Stimulated activated CD4-positive, alpha-beta T cell treated with anti-CD3 and anti-CD28 coated beads, Interleukin-1b, Interleukin-23, amount 100 ng/mL, for 4 hours (primary cell): ENCODE data around the gene PGLYRP4.
A peak's percentile ranks its signal among the peaks of the same experiment; 100 is the strongest.
"Not testable (repeated sequence)": the region's sequence is repeated elsewhere in the genome, so short reads cannot be mapped to it uniquely, and the experiment has no call there.

Experiments used
- DNase-seq, 2 donors: peaks; one replicate each; pipeline ENCODE4 v3.0.0-alpha.2; 2020; ENCODE audit warnings: low read depth in 2 of 2

The PGLYRP4 gene

GRCh38 chr1:153356392-153357075 lies 7.9 kb upstream of the PGLYRP4 start:
- no peak for DNase-seq

DNA sequence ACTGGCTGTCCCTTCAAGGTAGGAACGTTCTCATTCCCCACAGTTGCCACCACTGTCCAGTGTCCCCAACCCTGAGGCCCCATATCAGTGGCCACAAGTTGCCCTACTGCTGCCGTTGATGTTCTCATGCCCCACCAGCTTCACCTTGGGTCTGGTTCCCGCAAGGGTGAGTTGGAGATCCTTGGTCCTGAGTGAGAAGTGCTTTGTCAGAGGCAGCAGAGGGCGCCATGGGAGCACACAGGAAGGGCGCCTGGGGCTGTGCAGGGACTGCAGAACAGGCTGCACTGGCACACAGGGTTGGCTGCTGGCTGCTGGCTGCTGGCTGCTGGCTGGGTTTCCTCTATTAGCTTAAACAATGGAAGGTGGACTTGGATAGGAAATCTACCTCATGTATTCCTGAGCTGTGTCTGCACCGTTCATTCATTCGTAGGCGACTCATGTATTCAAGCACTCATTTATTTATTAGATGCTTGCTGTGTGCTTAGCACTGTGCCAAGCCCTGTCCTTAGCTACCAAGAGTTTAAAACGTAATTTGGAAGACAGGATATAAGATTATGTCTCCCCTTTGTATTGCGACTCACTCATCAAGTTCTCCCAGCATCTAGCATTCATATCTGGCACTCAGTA lies 6.9 kb upstream of the PGLYRP4 start:
- DNase-seq: peak in 1 of 2 donors; percentile 18

DNA sequence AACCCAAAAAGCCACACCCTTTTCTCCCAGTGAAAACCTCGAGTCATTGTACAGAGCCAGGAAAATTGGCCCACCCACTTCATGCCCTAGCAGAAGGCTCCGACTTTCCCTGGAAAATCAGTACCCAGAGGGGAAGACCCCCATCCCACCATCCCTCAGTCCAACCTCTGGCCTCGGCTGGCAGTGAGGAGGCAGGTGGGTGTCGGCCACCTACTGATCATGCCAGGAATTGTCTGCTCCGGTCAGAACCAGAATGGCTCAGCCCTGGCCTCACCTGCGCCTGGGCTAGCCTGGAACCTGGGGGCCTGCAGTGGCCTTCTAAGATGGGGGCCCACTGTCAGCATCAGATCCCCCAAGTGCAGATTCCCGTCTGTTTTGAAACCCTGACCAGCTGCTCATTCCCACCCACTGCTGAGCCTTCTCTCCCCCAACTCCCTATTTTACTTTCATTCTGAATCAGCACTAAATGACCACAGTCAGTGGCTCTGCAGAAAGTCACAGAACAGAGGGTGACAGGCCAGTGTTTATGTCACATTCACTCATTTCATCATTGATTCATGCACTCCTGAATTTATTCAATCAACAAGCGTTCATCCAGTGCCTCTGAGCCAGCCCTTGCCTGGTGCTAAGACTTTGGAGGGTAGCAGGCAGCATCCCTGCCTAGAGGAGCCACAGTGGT lies 6.0 kb upstream of the PGLYRP4 start:
- DNase-seq: no peak

DNA sequence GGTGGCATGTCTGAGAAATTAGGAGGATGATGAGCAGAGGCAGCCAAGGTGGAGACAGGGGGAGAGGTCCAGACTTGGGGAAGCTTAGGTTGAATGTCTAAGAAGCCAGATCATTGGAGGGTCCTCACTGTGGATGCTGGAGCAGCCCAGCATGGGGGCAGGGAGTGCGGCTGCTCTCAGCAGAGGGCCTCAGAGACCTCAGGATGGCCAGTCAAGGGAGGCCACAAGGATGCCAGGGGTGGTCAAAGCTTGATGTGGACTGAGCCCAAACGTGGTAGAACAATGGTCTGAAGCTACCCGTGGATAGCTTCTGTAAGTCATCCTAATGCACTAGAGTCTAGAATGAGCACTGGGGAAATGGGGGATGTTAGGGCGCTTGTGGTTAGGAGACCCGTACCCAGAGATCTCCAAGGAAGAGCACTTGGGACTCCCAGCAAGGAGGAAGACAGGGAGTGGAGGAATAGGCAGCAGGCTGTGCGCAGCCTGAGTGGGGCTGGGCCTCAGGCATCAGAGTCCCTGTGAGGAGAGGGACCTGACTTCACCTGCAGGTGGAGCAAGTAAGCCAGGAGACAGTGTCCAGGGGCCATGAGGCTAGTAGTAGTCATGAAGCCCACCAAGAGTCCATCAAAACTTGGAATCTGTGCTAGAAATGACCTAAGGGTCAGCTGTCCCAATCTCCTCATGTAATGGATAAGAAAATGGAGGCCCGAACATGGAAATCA lies 4.7 kb upstream of the PGLYRP4 start:
- no peak for DNase-seq

GRCh38 chr1:153352523-153352922 lies 3.9 kb upstream of the PGLYRP4 start:
- DNase-seq: peak; percentile 46 to 51

DNA sequence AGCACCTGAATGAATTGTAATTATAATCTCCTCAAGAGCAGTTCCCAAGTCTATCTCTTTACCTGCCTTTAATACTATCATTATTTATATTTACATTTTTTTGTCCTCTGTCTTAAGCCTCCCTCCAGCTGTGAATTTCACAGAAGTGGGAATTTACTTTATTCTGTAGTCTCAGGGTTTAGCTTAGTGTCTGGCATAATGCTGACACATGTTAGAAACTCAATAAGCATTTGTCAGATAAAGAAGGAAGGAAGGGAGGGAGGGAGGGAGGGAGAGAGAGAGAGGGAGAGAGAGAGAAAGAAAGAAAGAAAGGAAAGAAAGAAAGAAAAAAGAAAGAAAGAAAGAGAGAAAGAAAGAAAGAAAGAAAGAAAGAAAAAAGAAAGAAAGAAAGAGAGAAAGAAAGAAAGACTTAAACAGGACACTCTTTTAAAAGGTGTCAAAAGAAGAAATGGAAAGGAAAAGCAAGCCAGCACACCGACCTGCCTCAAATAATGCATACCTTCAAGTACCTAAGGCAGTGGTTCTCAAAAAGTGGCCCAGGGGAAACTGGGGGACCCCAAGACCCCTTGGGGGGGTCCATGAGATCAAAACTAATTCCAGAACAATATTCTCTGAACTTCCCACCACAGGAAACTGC lies 1.8 kb upstream of the PGLYRP4 start:
- DNase-seq: no peak

GRCh38 chr1:153349363-153350320 lies 1.0 kb upstream of the PGLYRP4 start:
- no peak for DNase-seq

GRCh38 chr1:153347856-153348255 lies 785 bp downstream of the PGLYRP4 start:
- DNase-seq: no peak

GRCh38 chr1:153347049-153347448 lies 1.6 kb downstream of the PGLYRP4 start:
- DNase-seq: not testable (repeated sequence)

- no peak for DNase-seq
Measured at GRCh38 chr1:153346077-153346723, 2.4 kb downstream of the PGLYRP4 start.

DNA sequence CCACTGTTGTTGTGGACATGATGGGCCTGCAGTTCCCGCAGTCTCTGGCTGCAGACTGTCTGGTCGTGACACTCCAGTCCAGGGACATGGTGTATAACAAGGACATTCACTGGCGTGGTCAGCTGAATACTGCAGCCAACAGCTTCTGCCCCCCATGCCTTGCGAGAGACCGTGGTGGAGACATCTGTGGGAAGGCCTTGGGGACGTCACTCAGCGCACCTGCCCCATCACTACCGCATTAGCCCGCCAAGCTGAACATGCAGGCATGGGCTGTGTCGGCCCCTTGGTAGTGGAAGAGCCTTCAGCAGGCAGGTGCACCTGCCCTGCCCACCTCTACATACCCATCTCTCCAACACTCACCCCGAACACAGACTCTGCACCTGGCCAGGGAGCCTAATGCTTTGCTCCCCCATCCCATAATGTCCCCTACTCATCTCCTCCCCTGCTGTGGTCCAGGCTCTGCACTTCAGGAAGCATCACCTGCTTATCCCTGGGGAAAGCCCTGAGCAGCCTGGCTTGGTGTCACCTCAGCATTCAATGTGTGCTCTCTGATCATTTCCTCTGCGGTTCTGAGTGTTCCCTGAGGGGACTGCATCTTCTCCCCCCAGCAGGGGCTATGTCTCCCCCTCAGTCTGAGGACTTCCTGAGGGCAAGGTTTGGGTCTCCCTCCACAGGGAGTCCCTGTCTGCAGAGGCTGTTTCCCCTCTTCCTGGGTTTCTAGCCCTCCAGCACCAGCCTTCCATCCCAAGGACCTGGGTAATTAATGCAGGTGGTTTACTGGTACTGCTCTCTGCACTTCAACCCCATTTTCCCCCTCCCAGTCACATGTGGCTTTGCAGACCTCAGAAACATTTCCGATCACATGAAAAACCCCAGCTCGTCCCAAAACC lies 3.2 kb downstream of the PGLYRP4 start:
- DNase-seq: no peak

DNA sequence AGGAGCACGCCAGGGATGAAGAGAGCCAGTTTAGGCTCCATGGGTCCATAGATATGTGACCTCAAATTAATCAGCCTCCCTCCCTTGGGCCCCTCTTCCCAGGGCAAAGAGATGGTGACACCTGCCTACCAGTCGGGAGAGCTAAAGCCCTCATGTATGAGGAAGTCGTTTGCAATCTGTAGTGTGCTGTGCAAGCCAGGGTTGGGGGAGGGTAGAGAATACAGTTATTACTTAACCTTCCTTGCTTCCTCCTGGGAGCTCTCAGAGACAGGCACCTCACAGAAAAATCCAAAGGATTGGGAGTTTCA lies 4.0 kb downstream of the PGLYRP4 start:
- no peak for DNase-seq

- DNase-seq: no peak
Measured at GRCh38 chr1:153343811-153344717, 4.6 kb downstream of the PGLYRP4 start.

DNA sequence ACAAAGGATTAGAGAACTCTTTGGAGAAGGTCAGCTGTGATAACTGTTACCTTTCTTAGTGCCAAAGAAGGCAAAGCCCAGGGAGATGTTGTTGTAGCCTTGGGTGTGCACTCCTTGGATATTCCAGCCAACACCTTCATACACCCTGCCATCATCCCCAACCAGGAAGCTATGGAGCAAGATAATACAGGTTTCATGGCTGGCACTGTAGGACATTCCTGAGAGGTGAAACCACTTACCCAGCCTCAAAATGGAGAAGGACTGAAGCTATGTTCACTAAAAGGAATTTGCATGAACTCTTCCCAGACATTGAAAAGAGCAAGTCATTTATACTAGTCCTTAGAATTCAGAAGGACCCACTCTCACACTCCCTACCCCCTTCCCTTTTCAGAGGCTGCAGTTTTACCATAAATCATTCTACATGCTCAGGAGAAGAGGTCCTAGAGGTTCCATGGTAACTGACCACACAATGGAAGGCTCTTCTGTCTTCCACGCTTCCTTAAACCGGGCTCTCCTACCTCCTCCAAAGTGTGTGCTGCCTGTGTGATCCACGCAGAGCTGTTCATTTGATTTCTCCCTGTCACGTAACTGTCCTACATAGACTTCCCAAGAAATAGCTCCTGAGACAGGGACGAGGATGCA lies 5.5 kb downstream of the PGLYRP4 start:
- DNase-seq: no peak

- no peak for DNase-seq
Measured at GRCh38 chr1:153342178-153342577, 6.5 kb downstream of the PGLYRP4 start.

- no peak for DNase-seq
Measured at GRCh38 chr1:153341431-153341934, 7.2 kb downstream of the PGLYRP4 start.

DNA sequence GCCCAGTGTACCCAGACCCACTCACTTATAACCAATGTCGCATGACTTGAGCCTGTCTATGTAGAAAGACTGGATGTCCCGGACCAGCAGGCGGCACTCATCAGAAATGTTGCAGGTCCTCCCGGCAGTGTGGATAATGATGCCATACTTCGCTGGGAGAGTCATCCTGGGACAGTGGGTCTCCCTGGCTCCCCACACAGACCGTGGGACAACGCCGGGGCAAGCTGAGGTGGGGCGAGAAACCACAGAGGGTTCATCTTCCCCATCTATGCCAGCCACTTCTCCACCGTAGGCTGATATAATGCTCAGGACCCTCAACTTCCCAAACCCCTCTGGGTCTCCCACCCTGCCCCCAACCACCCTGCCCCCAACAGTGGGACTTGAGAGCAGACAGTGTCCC lies 8.3 kb downstream of the PGLYRP4 start:
- no peak for DNase-seq

- DNase-seq: no peak
Measured at GRCh38 chr1:153339802-153340201, 8.8 kb downstream of the PGLYRP4 start.
